HG02943 (cell line): ENCODE data around the gene EML1.
"Not testable (repeated sequence)": the region's sequence is repeated elsewhere in the genome, so short reads cannot be mapped to it uniquely, and the experiment has no call there.

Experiments
- ATAC-seq: cut with Tn5 transposase; IDR thresholded peaks from one replicate; pipeline ENCODE4 v1.9.1; 2021; ENCODE audit warnings: mild to moderate bottlenecking, low read depth, moderate library complexity; ENCODE audit not compliant: unreplicated experiment

Gene EML1

GRCh38 chr14:99929601-99930000 lies 136.4 kb downstream of the EML1 start:
- ATAC-seq = no peak

GRCh38 chr14:99930420-99931274 lies 137.4 kb downstream of the EML1 start:
- no peak for ATAC-seq

GRCh38 chr14:99931308-99931707 lies 138.1 kb downstream of the EML1 start:
- no peak for ATAC-seq

GRCh38 chr14:99936056-99936455 lies 142.8 kb downstream of the EML1 start:
- ATAC-seq = no peak

- ATAC-seq = no peak
These were observed 143.7 kb downstream of the EML1 start for GRCh38 chr14:99936738-99937474.

GRCh38 chr14:99937475-99938244 lies 144.4 kb downstream of the EML1 start:
- no peak for ATAC-seq

GRCh38 chr14:99938376-99938775 lies 145.2 kb downstream of the EML1 start:
- ATAC-seq = no peak

- ATAC-seq = no peak
These were observed 145.7 kb downstream of the EML1 start for GRCh38 chr14:99938896-99939295.

- ATAC-seq = no peak
These were observed 146.2 kb downstream of the EML1 start for GRCh38 chr14:99939421-99939820.

- no peak for ATAC-seq
These were observed 146.9 kb downstream of the EML1 start for GRCh38 chr14:99940064-99940463.

GRCh38 chr14:99941211-99941610 lies 148.0 kb downstream of the EML1 start:
- no peak for ATAC-seq

GRCh38 chr14:99943620-99944019 lies 150.4 kb downstream of the EML1 start:
- ATAC-seq = no peak

GRCh38 chr14:99944241-99944651 lies 151.0 kb downstream of the EML1 start:
- no peak for ATAC-seq

- no peak for ATAC-seq
These were observed 152.8 kb downstream of the EML1 start for GRCh38 chr14:99945732-99946651.

GRCh38 chr14:99946652-99947489 lies 153.7 kb downstream of the EML1 start:
- peak; percentile 71 for ATAC-seq

- ATAC-seq = no peak
These were observed 154.5 kb downstream of the EML1 start for GRCh38 chr14:99947695-99948094.

GRCh38 chr14:99949011-99949732 lies 156.0 kb downstream of the EML1 start:
- not testable (repeated sequence) for ATAC-seq

GRCh38 chr14:99950181-99950580 lies 157.0 kb downstream of the EML1 start:
- no peak for ATAC-seq
